WERI-Rb-1 (cell line): ENCODE measurements around the gene ENOX2.

Experiments used
- DNase-seq: peaks from one replicate; pipeline ENCODE4 v3.0.0-alpha.2; 2020
- H3K27ac ChIP-seq: fragments of 250-450 bp; sonication (Bioruptor Pico); 2 replicates; pipeline ENCODE4 v1.5.1; 2020; ENCODE audit warnings: mild to moderate bottlenecking, moderate library complexity
- H3K27me3 ChIP-seq: fragments of 250-450 bp; sonication (Bioruptor Pico); 2 replicates; pipeline ENCODE4 v1.5.1; 2021; ENCODE audit warnings: mild to moderate bottlenecking, low read depth, moderate library complexity; ENCODE audit not compliant: insufficient read depth, severe bottlenecking
- H3K36me3 ChIP-seq: fragments of 250-450 bp; sonication (Bioruptor Pico); 2 replicates; pipeline ENCODE4 v1.5.1; 2020; ENCODE audit warnings: mild to moderate bottlenecking, moderate library complexity
- H3K4me3 ChIP-seq: 2 replicates; pipeline ENCODE4 v1.5.1; 2011; ENCODE audit warnings: low read depth, mild to moderate bottlenecking, control low read depth, low read length
- H3K9me3 ChIP-seq: fragments of 250-450 bp; sonication (Bioruptor Pico); 2 replicates; pipeline ENCODE4 v1.5.1; 2021; ENCODE audit warnings: mild to moderate bottlenecking, moderate library complexity; ENCODE audit not compliant: severe bottlenecking
- TF ChIP-seq, protein P1 (sequence below): IDR thresholded peaks from 2 replicates; pipeline ENCODE4 v1.5.1; 2011; ENCODE audit warnings: low read depth, mild to moderate bottlenecking, control low read depth, inconsistent platforms, low read length

The ENOX2 gene

DNA sequence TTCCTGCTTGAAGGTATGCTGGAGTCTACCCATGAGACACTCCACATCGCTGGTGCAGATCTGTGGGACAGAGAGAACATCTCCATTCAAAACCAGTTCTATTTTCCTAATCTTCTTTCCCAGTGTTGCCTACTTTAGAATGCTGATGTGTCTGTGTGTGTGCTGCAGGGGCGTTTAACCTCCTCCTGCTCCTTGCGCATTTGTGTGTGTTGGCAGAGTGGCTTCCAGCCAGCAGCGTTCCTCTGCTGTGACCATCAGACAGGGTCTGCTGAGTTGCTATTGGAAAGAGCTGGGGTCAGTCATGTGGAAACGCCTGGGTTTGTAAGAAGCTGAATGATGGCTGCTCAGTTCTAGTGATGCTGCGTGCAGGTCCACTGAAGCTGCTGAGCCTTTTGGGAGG, 277.6 kb downstream of the ENOX2 start:
- Histone ChIP-seq H3K27me3 (no peaks in the 10 kb centered on the region), H3K4me3 (no peak overlapping the region), H3K27ac (no peak overlapping the region), H3K36me3 (no peaks in the 10 kb centered on the region), H3K9me3 (no peaks in the 10 kb centered on the region)
- DNase-seq = no peak
- TF ChIP-seq, protein P1, sequence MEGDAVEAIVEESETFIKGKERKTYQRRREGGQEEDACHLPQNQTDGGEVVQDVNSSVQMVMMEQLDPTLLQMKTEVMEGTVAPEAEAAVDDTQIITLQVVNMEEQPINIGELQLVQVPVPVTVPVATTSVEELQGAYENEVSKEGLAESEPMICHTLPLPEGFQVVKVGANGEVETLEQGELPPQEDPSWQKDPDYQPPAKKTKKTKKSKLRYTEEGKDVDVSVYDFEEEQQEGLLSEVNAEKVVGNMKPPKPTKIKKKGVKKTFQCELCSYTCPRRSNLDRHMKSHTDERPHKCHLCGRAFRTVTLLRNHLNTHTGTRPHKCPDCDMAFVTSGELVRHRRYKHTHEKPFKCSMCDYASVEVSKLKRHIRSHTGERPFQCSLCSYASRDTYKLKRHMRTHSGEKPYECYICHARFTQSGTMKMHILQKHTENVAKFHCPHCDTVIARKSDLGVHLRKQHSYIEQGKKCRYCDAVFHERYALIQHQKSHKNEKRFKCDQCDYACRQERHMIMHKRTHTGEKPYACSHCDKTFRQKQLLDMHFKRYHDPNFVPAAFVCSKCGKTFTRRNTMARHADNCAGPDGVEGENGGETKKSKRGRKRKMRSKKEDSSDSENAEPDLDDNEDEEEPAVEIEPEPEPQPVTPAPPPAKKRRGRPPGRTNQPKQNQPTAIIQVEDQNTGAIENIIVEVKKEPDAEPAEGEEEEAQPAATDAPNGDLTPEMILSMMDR = no peak

- TF ChIP-seq, protein P1 = no peak
- no peak for DNase-seq
- H3K4me3 ChIP-seq = no peak overlapping the region
- no peak overlapping the region for H3K27ac ChIP-seq
- H3K27me3 ChIP-seq = no peaks in the 10 kb centered on the region
- no peaks in the 10 kb centered on the region for H3K9me3 ChIP-seq
- no peaks in the 10 kb centered on the region for H3K36me3 ChIP-seq
Measured at GRCh38 chrX:130623518-130623917, 279.5 kb downstream of the ENOX2 start.

GRCh38 chrX:130615941-130616340, 287.1 kb downstream of the ENOX2 start:
- Histone ChIP-seq H3K36me3 (no peaks in the 10 kb centered on the region), H3K9me3 (no peaks in the 10 kb centered on the region), H3K27ac (no peak overlapping the region), H3K27me3 (no peaks in the 10 kb centered on the region), H3K4me3 (no peak overlapping the region)
- TF ChIP-seq, protein P1 = no peak
- DNase-seq = no peak

DNA sequence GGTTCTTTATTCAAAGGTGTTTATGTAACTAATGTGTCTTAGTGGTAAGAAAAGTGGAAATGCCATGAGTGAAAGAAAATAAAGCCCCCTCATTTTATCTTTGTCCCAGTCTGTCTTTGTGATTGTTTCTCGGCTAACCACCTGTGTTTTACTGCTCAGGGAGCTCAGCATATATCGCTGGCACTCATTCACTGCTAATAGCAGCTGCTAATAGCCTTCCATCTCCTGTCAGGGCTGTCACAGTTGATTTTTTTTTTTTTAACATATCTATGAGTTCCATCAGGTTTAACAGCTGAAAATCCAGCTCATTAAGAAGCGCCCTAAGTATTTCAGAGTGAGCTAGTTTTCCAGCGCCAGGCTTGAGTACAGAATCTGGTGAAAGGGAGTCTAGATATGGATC, 295.6 kb downstream of the ENOX2 start:
- H3K27me3 ChIP-seq = peaks cover 6% of the 10 kb centered on the region
- DNase-seq = no peak

DNA sequence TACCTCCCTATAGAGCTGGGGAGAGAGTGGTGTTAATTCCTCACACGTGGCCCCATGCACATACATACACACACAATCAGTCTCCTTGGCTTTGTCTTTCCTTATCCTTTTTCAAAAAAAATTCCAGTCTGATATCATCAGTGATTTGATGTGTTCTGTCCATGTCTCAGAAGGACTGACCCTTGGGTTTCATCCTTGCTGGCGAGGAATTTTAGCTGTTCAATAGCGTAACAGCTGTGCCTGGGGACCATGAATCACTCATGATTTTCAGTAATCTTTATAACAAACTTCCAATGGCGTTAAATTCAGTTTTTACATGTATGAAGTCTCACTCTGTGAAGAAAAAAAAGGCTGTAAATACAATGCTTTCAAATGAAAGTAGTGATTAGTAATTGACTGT, 296.6 kb downstream of the ENOX2 start:
- H3K27me3 ChIP-seq = peaks cover 6% of the 10 kb centered on the region

More for the DNA sequence above, 295.6 kb downstream of the ENOX2 start:
- TF ChIP-seq, protein P1 = no peak
- no peak overlapping the region for H3K4me3 ChIP-seq
- H3K9me3 ChIP-seq = no peaks in the 10 kb centered on the region
- no peaks in the 10 kb centered on the region for H3K36me3 ChIP-seq
- H3K27ac ChIP-seq = no peak overlapping the region

GRCh38 chrX:130604882-130605281, 298.1 kb downstream of the ENOX2 start:
- H3K36me3 ChIP-seq = no peaks in the 10 kb centered on the region
- H3K27me3 ChIP-seq = peaks cover 6% of the 10 kb centered on the region
- H3K9me3 ChIP-seq = no peaks in the 10 kb centered on the region
- H3K27ac ChIP-seq = no peak overlapping the region
- TF ChIP-seq, protein P1 = no peak
- DNase-seq = no peak
- no peak overlapping the region for H3K4me3 ChIP-seq

More for the DNA sequence above, 296.6 kb downstream of the ENOX2 start:
- DNase-seq = no peak
- TF ChIP-seq, protein P1 = no peak
- Histone ChIP-seq H3K4me3 (no peak overlapping the region), H3K9me3 (no peaks in the 10 kb centered on the region), H3K27ac (no peak overlapping the region), H3K36me3 (no peaks in the 10 kb centered on the region)
